Islet of Langerhans (tissue), 1 donor: Measurements from ENCODE around the gene DEK.
"Not testable (repeated sequence)": the region's sequence is repeated elsewhere in the genome, so short reads cannot be mapped to it uniquely, and the experiment has no call there.

Source experiments
- FAIRE-seq: peaks from one replicate; lab custom pipeline; 2011; peaks lifted over from hg19 to GRCh38; lab: Jason Lieb, UNC

DEK gene, protein sequence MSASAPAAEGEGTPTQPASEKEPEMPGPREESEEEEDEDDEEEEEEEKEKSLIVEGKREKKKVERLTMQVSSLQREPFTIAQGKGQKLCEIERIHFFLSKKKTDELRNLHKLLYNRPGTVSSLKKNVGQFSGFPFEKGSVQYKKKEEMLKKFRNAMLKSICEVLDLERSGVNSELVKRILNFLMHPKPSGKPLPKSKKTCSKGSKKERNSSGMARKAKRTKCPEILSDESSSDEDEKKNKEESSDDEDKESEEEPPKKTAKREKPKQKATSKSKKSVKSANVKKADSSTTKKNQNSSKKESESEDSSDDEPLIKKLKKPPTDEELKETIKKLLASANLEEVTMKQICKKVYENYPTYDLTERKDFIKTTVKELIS

GRCh38 chr6:18264219-18264922 lies at the start of gene DEK:
Gene DEK, minus strand, starts transcription at chr6:18264530. Its CDS starts 543 bp downstream, at chr6:18263987.
- FAIRE-seq, result no peak

DNA sequence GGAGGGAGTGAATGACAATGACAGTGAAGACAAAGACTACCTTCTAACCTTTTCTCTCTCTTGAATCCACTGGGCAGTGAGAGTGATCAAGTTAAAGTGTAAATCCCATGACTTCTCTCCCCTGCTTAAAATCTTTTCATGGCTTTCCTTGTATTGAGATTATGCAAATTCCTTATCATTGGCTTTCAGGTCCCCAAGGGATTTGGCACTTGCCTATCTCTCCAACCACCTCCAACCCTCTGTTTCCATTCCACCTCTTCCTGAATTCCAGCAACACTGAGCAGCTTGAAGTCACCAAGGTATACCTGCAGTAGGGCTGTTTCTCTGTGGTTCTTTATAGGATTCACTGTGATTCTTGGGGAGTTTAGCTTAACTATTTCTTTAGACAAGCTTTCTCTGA lies 48.0 kb upstream of the DEK start:
- FAIRE-seq, result no peak

DNA sequence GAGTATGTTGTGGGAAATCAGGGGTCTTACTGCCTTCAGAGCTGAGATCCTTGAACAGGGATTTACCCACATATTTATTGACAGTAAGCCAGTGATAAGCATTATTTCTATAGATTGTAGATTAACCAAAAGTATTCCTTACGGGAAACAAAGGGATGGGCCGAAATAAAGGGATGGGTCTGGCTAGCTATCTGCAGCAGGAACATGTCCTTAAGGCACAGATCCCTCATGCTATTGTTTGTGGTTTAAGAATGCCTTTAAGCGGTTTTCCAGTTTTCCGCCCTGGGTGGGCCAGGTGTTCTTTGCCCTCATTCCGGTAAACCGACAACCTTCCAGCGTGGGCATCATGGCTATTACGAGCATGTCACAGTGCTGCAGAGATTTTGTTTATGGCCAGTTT lies 45.7 kb upstream of the DEK start:
- not testable (repeated sequence) for FAIRE-seq

- FAIRE-seq, result no peak
Measured at GRCh38 chr6:18309046-18309445, 44.7 kb upstream of the DEK start.

GRCh38 chr6:18308070-18308735 lies 43.9 kb upstream of the DEK start:
- FAIRE-seq, result no peak

- FAIRE-seq, result no peak
Measured at GRCh38 chr6:18306977-18307376, 42.6 kb upstream of the DEK start.

DNA sequence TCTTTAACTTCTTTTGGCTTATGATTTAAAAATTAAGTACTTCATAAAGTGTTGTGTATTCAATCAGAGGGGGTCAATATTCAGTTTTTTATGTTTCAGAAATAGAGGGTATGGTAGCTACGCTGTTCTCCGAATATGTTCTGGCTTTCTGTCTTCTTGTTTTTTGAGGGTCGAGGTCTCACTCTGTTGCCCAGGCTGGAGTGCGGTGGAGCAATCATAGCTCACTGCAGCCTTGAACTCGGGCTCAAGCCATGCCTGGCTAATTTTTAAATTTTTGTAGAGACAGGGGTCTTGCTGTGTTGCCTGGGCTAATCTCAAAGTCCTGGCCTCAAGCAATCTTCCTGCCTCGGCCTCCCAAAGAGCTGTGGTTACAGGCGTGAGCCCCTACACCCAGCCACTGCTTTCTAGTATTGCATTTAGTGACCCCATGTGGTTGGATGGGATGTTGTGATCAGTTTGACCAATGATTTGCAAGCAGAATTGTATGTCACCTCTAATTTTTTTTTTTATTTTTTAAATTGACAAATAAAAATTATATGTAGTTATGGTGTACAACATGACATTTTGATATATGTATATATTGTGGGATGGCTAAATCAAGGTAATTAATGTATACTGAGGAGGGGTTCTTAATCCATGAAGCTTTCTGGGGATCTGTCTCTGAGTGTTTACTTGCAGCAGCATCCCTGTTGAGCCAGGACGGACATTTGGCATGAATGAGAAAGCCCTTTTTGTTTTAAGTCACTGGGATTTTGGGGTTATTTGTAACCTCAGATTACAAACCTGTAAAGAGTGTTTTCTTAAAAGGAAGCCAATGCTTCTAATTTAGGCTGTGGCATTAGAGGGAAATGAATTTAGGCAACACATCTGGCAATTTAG lies 38.5 kb upstream of the DEK start:
- FAIRE-seq, result no peak

GRCh38 chr6:18293076-18293904 lies 29.0 kb upstream of the DEK start:
- FAIRE-seq, result no peak

DNA sequence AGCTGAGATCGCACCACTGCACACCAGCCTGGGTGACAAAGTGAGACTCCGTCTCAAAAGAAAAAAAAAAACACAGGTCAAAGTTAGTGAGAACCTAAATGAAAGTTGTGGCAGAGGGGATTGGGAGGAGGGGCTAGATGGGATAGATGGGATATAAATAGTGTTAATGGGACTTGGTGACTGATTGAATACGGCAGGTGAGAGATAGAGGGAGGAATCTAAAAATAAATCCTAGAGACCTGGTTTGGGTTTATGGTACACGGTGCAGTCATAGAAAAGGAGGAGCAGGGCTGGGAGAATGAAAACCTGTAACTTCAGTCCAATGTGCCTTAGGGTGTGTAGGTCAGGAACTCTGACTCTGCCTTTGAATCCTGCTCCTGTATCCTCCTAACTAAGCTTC lies 25.0 kb upstream of the DEK start:
- no peak for FAIRE-seq

GRCh38 chr6:18284261-18284660 lies 19.9 kb upstream of the DEK start:
- no peak for FAIRE-seq

DNA sequence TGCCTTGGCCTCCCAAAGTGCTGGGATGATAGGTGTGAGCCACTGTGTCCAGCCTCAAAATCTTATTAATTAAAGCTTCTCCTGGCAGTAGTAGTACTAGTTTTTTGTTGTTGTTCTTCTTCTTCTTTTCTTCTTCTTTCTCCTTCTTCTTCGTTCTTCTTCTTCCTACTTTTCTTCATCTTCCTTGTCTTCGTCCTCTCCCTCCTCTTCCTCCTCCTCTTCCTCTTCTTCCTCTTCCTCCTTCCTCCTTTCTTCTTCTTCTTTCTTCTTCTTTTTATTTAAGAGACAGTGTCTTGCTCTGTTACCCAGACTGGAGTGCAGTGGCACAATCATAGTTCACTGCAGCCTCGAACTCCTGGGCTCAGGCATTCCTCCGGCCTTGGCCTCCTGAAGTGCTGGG lies 17.2 kb upstream of the DEK start:
- no peak for FAIRE-seq

- FAIRE-seq, result no peak
Measured at GRCh38 chr6:18280084-18280483, 15.8 kb upstream of the DEK start.

GRCh38 chr6:18279422-18279821 lies 15.1 kb upstream of the DEK start:
- FAIRE-seq, result no peak

DNA sequence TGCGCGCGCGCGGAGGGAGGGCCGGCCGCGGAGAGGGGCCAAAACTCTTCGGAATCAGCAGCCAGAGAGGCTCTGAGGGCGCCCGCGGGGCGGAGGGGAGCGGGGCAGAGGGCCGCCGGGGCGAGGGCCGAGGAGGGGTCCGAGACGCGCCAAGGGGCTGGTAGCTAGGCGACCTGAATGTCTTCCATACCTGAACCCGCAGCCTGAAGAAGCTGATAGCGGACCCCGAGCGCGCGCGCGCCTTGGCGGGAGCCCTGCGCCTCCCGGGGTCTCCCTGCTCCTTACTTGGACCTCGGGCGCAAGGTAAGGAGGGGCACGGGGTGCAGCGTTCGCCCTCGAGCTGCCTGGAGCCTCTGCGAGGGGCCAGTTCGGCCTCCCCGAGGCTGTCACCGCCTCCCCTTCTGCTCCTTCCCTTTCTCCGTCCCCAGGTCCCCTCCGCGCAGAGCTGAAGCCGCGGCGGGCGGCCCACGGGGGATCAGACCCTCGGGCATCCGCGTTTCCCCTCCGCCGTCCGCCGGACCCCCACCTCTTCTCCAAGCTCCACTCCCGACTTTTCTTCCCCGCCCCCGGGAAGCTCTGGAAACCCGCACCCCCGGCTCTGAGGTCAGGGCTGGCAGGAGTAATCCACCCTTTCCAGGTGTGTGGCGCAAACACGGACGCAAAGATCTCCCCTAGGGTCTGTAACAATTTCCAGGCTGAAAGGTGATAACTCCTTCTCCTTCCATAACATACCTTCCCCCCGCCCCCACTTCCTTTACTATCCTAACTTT lies 13.1 kb upstream of the DEK start:
- FAIRE-seq, result no peak

DNA sequence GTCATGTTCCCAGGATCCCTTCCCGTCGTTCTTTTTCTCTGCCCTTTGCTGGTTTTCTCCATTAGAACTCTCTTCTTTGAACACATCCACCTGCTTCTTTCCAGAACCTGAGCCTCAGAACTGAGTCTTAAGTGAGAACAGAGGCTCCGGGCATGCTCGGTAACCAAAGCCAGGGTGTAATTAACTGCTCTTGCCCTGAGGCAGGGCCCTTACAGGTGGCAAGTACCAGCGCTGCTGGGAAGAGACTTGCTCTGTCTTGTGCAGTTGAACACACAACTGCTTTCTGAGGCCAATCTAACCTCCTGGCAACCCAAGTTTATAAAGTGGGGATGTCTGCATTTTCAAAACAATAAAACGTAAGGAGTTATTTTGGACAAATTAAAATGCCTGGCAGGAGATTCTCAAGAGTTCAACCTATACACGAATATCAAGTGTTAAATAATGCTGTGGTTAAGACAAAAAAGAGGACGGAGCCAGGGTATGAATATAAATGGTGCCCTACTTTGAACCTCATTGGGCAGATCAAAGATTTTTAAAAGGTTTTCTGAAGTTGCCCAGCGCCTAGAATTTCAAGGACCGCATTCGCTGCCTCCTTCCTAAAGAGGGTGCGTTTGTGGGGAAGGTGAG lies 12.4 kb upstream of the DEK start:
- FAIRE-seq, result no peak

- FAIRE-seq, result no peak
Measured at GRCh38 chr6:18270216-18270615, 5.9 kb upstream of the DEK start.

- no peak for FAIRE-seq
Measured at GRCh38 chr6:18269717-18270116, 5.4 kb upstream of the DEK start.

- no peak for FAIRE-seq
Measured at GRCh38 chr6:18269253-18269652, 4.9 kb upstream of the DEK start.

DNA sequence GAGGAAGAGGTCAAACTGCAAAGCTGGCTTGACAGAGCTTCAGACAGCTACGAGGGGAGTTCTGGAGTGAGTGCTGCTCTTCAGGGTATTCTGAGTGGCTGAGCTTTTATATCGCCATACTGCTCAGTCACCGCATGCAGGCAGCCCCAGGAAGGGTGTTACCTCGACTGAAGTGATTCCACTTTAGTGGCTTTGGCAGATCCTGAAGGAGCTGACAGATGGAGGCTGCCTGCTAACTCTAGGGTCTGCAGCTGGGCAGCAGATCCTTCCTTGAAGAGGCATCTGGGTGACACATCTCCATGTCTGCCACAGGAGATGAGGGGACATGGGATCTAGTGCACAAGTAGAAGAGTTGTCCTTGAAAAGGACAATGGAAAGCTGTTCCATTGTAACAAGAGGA lies 3.7 kb upstream of the DEK start:
- no peak for FAIRE-seq

GRCh38 chr6:18266523-18266912 lies 2.2 kb upstream of the DEK start:
- no peak for FAIRE-seq
